NT2/D1 (cell line): ENCODE data around the gene CORO1C.
"Not testable (repeated sequence)": the region's sequence is repeated elsewhere in the genome, so short reads cannot be mapped to it uniquely, and the experiment has no call there.

Experiments used
- DNase-seq: peaks from one replicate; pipeline ENCODE4 v3.0.0-alpha.2; 2011; ENCODE audit warnings: low read depth, low spot score
- H3K27me3 ChIP-seq: 2 replicates; pipeline ENCODE4 v1.6.0; 2011; ENCODE audit warnings: mild to moderate bottlenecking; ENCODE audit not compliant: insufficient read length, insufficient read depth
- H3K36me3 ChIP-seq: 2 replicates; pipeline ENCODE4 v1.6.1; 2011; ENCODE audit warnings: mild to moderate bottlenecking, low read length, mixed read lengths; ENCODE audit not compliant: insufficient read depth, insufficient read length
- H3K4me1 ChIP-seq: 2 replicates; pipeline ENCODE4 v1.5.1; 2011; ENCODE audit not compliant: insufficient read depth, insufficient read length
- H3K4me3 ChIP-seq: 2 replicates; pipeline ENCODE4 v1.5.1; 2011; ENCODE audit warnings: low read depth; ENCODE audit not compliant: insufficient read length
- H3K9ac ChIP-seq: 2 replicates; pipeline ENCODE4 v1.6.0; 2011; ENCODE audit warnings: low read depth; ENCODE audit not compliant: insufficient read length
- H3K9me3 ChIP-seq: 2 replicates; pipeline ENCODE4 v1.5.1; 2011; ENCODE audit warnings: mild to moderate bottlenecking, low read length; ENCODE audit not compliant: insufficient read depth
- SUZ12 ChIP-seq: IDR thresholded peaks from 2 replicates; pipeline ENCODE4 v1.6.1; 2011; ENCODE audit not compliant: insufficient read length, insufficient read depth; ENCODE audit errors: extremely low read depth
- YY1 ChIP-seq: IDR thresholded peaks from 2 replicates; pipeline ENCODE4 v1.6.1; 2011; ENCODE audit not compliant: insufficient read length, insufficient read depth
- ZNF274 ChIP-seq: IDR thresholded peaks from 2 replicates; pipeline ENCODE4 v1.6.1; 2011; ENCODE audit warnings: mild to moderate bottlenecking, low read depth, low read length

CORO1C gene

GRCh38 chr12:108635201-108635996 is 95.9 kb downstream of the CORO1C start:
- Histone ChIP-seq H3K9me3 (no peaks in the 10 kb centered on the region), H3K4me3 (no peak overlapping the region), H3K36me3 (no peaks in the 10 kb centered on the region), H3K4me1 (peaks cover 27% of the 10 kb centered on the region), H3K9ac (no peak overlapping the region), H3K27me3 (no peaks in the 10 kb centered on the region)
- DNase-seq, result no peak
- TF ChIP-seq YY1 (no peak), SUZ12 (no peak), ZNF274 (no peak)

GRCh38 chr12:108634341-108634751 is 97.0 kb downstream of the CORO1C start:
- H3K27me3 ChIP-seq, result no peaks in the 10 kb centered on the region
- no peak overlapping the region for H3K9ac ChIP-seq
- H3K4me1 ChIP-seq, result peaks cover 34% of the 10 kb centered on the region
- TF ChIP-seq SUZ12 (no peak), ZNF274 (no peak), YY1 (no peak)
- no peaks in the 10 kb centered on the region for H3K9me3 ChIP-seq
- no peaks in the 10 kb centered on the region for H3K36me3 ChIP-seq
- no peak for DNase-seq
- no peak overlapping the region for H3K4me3 ChIP-seq

- no peak within 1 kb of the TSS for H3K9ac ChIP-seq
- TF ChIP-seq ZNF274, result no peak
- no peak for TF ChIP-seq YY1
- TF ChIP-seq SUZ12, result no peak
- no peak for DNase-seq
- H3K27me3 ChIP-seq, result no peaks in the 10 kb centered on the region
- H3K4me3 ChIP-seq, result no peak within 1 kb of the TSS
- H3K4me1 ChIP-seq, result peaks cover 35% of the 10 kb centered on the region
- H3K9me3 ChIP-seq, result no peaks in the 10 kb centered on the region
- H3K36me3 ChIP-seq, result no peaks in the 10 kb centered on the region
Measured at GRCh38 chr12:108633534-108634248, 97.6 kb downstream of the CORO1C start, which contains the start of gene SELPLG. TSS of gene SELPLG (minus strand) at chr12:108633894. CDS start at chr12:108624307, 9,587 bp downstream.

DNA sequence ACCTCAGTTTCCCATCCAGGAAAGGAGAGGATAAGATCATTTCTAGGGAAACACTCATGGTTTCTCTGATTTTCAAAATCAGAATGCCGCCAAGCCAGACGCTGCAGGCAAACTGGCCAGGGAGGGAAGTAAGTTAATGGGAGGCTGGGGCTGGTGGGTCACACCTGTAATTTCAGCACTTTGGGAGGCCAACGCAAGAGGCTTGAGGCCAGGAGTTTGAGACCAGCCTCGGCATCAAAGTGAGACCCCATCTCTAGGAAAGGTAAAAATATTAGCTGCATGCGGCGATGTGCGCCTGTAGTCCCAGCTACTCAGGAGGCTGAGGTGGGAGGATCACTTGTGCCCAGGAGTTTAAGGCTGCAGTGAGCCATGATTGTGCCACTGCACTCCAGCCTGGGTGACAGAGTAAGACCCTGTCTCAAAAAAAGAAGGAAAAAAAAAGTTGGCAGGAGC is 98.2 kb downstream of the CORO1C start:
- H3K27me3 ChIP-seq, result no peaks in the 10 kb centered on the region
- TF ChIP-seq YY1 (no peak), SUZ12 (no peak), ZNF274 (no peak)
- no peaks in the 10 kb centered on the region for H3K9me3 ChIP-seq
- no peaks in the 10 kb centered on the region for H3K36me3 ChIP-seq
- H3K4me3 ChIP-seq, result no peak overlapping the region
- no peak for DNase-seq
- no peak overlapping the region for H3K9ac ChIP-seq
- H3K4me1 ChIP-seq, result peaks cover 39% of the 10 kb centered on the region

- DNase-seq, H3K9me3 ChIP-seq, H3K9ac ChIP-seq, H3K27me3 ChIP-seq, H3K36me3 ChIP-seq, H3K4me3 ChIP-seq: not testable (repeated sequence)
- peaks cover 35% of the 10 kb centered on the region for H3K4me1 ChIP-seq
Measured at GRCh38 chr12:108631261-108631660, 100.1 kb downstream of the CORO1C start.

DNA sequence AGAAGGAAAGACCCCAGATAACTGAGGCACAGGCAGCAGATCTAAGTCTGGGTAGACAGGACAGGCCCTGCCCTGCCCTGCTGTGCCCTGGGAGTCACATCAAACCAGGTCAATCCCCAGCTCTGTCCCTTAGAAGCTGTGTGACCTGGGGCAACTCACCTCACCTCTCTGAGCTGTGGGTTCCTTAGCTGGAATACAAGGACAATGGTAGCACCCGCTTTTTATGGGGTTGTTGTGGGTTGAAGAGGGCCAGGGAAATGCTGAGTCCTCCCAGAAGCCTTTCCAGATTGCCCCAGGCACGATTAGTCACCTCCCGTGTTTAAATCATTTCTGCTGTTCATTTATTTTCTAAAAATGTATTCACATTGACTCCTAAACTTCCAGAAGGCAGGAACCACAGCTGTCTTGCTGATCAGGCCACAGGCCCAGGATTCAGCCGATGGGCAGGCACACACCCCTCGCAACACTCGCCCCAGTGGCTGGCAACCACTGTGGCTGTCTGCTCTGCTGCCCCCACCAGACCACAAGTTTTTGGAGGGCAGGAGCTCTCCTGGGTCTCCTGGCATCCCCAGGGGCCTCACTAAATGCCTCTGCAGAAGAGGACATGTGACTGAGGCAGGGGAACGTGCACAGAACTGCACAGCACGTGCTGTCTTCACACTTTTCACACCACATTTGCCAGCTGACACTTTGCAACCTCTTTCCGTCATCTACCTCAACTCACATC is 100.7 kb downstream of the CORO1C start:
- no peak overlapping the region for H3K4me3 ChIP-seq
- no peaks in the 10 kb centered on the region for H3K27me3 ChIP-seq
- peaks cover 6% of the 10 kb centered on the region; the same call in 1 of the 2 replicates for H3K9me3 ChIP-seq
- no peak for TF ChIP-seq ZNF274
- no peak for TF ChIP-seq SUZ12
- TF ChIP-seq YY1, result no peak
- H3K4me1 ChIP-seq, result peaks cover 33% of the 10 kb centered on the region
- DNase-seq, result no peak
- no peaks in the 10 kb centered on the region for H3K36me3 ChIP-seq
- peak overlapping the region; percentile 68 for H3K9ac ChIP-seq

DNA sequence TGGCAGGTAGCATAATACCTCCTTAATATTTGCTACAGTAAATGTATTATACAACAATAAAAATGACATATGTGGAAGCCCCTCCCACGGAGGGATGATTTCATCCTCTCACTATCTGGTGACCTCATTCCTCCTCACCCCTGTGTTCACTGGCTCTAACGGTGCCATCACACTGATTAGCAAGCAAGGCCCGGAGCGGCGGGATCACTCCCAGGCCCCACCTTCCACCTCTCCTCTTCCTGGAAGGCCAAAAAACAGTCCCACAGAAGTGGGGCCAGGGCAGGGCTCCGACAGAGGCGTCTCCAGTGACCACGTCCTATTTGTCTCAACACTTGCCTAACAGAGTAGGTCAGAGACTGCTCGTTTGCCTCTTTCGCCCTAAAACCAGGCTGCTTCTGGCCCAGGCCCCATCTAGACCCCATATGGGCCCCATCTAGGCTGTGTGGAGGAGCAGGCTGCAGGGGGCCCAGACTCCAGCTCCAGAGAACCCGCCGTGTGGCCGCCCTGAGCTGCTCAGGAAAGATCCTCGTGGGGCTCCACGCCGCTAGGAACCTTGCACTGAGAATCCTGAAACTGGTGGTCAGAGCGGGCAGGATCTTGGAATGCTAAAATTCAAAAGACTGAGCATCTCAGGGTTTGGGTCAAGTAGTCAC is 101.4 kb downstream of the CORO1C start:
- H3K9ac ChIP-seq, result peak overlapping the region; percentile 68
- TF ChIP-seq YY1, result no peak
- TF ChIP-seq ZNF274, result no peak
- DNase-seq, result no peak
- peaks cover 28% of the 10 kb centered on the region for H3K4me1 ChIP-seq
- peaks cover 10% of the 10 kb centered on the region; the same call in 1 of the 2 replicates for H3K9me3 ChIP-seq
- no peak overlapping the region for H3K4me3 ChIP-seq
- no peaks in the 10 kb centered on the region for H3K27me3 ChIP-seq
- H3K36me3 ChIP-seq, result no peaks in the 10 kb centered on the region
